Measurements from ENCODE around the gene AVEN.
"Not testable (repeated sequence)": the region's sequence is repeated elsewhere in the genome, so short reads cannot be mapped to it uniquely, and the experiment has no call there.

Gene AVEN

GRCh38 chr15:33840615-33841014 is 198.4 kb downstream of the AVEN start:
- Mint-ChIP-seq H3K36me3 (no peaks in the 10 kb centered on the region), H3K4me1 (no peaks in the 10 kb centered on the region), H3K27ac (no peak overlapping the region), H3K4me3 (no peak overlapping the region), H3K9me3 (no peaks in the 10 kb centered on the region)
- no peak for ATAC-seq
- no peak for DNase-seq (ENCODE audit: low spot score in 2 of 2)

GRCh38 chr15:33839540-33839939 is 199.5 kb downstream of the AVEN start:
- H3K27ac Mint-ChIP-seq = no peak overlapping the region
- H3K9me3 Mint-ChIP-seq = no peaks in the 10 kb centered on the region
- no peak overlapping the region for H3K4me3 Mint-ChIP-seq
- DNase-seq (ENCODE audit: low spot score in 2 of 2) (no peak), ATAC-seq (no peak)
- H3K36me3 Mint-ChIP-seq = no peaks in the 10 kb centered on the region
- no peaks in the 10 kb centered on the region for H3K4me1 Mint-ChIP-seq

- Mint-ChIP-seq H3K4me3 (no peak overlapping the region), H3K36me3 (no peaks in the 10 kb centered on the region), H3K4me1 (no peaks in the 10 kb centered on the region), H3K27ac (no peak overlapping the region), H3K9me3 (no peaks in the 10 kb centered on the region)
- ATAC-seq = no peak
- DNase-seq (ENCODE audit: low spot score in 2 of 2) = no peak
Observed at GRCh38 chr15:33837294-33837693, 201.7 kb downstream of the AVEN start.

- no peaks in the 10 kb centered on the region for H3K9me3 Mint-ChIP-seq
- H3K27ac Mint-ChIP-seq = no peak overlapping the region
- H3K4me3 Mint-ChIP-seq = no peak overlapping the region
- DNase-seq (ENCODE audit: low spot score in 2 of 2) = no peak
- no peak for ATAC-seq
- H3K4me1 Mint-ChIP-seq = no peaks in the 10 kb centered on the region
- no peaks in the 10 kb centered on the region for H3K36me3 Mint-ChIP-seq
Observed at GRCh38 chr15:33834892-33835743, 203.9 kb downstream of the AVEN start.

GRCh38 chr15:33831646-33832045 is 207.4 kb downstream of the AVEN start:
- DNase-seq (ENCODE audit: low spot score in 2 of 2) = no peak
- Mint-ChIP-seq H3K27ac (no peak overlapping the region), H3K4me1 (no peaks in the 10 kb centered on the region), H3K36me3 (no peaks in the 10 kb centered on the region), H3K4me3 (no peak overlapping the region), H3K9me3 (no peaks in the 10 kb centered on the region)
- ATAC-seq = no peak

- ATAC-seq (no peak), DNase-seq (ENCODE audit: low spot score in 2 of 2) (no peak)
- no peak overlapping the region for H3K27ac Mint-ChIP-seq
- H3K9me3 Mint-ChIP-seq = no peaks in the 10 kb centered on the region
- H3K36me3 Mint-ChIP-seq = no peaks in the 10 kb centered on the region
- H3K4me3 Mint-ChIP-seq = no peak overlapping the region
- H3K4me1 Mint-ChIP-seq = no peaks in the 10 kb centered on the region
Observed at GRCh38 chr15:33830351-33830750, 208.7 kb downstream of the AVEN start.

GRCh38 chr15:33826201-33826600 is 212.8 kb downstream of the AVEN start:
- no peaks in the 10 kb centered on the region for H3K9me3 Mint-ChIP-seq
- H3K4me3 Mint-ChIP-seq = no peak overlapping the region
- ATAC-seq = no peak

GRCh38 chr15:33825453-33825852 is 213.6 kb downstream of the AVEN start:
- H3K4me1 Mint-ChIP-seq = no peaks in the 10 kb centered on the region
- no peak for DNase-seq (ENCODE audit: low spot score in 2 of 2)
- no peak overlapping the region for H3K27ac Mint-ChIP-seq
- ATAC-seq = no peak
- no peaks in the 10 kb centered on the region for H3K36me3 Mint-ChIP-seq
- H3K4me3 Mint-ChIP-seq = no peak overlapping the region
- H3K9me3 Mint-ChIP-seq = no peaks in the 10 kb centered on the region

More at GRCh38 chr15:33826201-33826600, 212.8 kb downstream of the AVEN start:
- no peak for DNase-seq (ENCODE audit: low spot score in 2 of 2)
- Mint-ChIP-seq H3K4me1 (no peaks in the 10 kb centered on the region), H3K27ac (no peak overlapping the region), H3K36me3 (no peaks in the 10 kb centered on the region)

- no peak for DNase-seq (ENCODE audit: low spot score in 2 of 2)
- ATAC-seq = no peak
- no peaks in the 10 kb centered on the region for H3K36me3 Mint-ChIP-seq
- H3K27ac Mint-ChIP-seq = no peak overlapping the region
- H3K4me3 Mint-ChIP-seq = no peak overlapping the region
- no peaks in the 10 kb centered on the region for H3K4me1 Mint-ChIP-seq
- H3K9me3 Mint-ChIP-seq = no peaks in the 10 kb centered on the region
Observed at GRCh38 chr15:33823119-33823518, 215.9 kb downstream of the AVEN start.

GRCh38 chr15:33822479-33822878 is 216.5 kb downstream of the AVEN start:
- Mint-ChIP-seq H3K27ac (no peak overlapping the region), H3K36me3 (no peaks in the 10 kb centered on the region), H3K9me3 (no peaks in the 10 kb centered on the region), H3K4me1 (no peaks in the 10 kb centered on the region), H3K4me3 (no peak overlapping the region)
- DNase-seq (ENCODE audit: low spot score in 2 of 2) = no peak
- ATAC-seq = no peak

GRCh38 chr15:33819499-33819898 is 219.5 kb downstream of the AVEN start:
- H3K36me3 Mint-ChIP-seq; ATAC-seq; H3K9me3 Mint-ChIP-seq; DNase-seq (ENCODE audit: low spot score in 2 of 2); H3K27ac Mint-ChIP-seq; H3K4me3 Mint-ChIP-seq; H3K4me1 Mint-ChIP-seq: not testable (repeated sequence)
